A673 (cell line): ENCODE measurements around the gene CASP2.

ENCODE experiments used
- EZH2 ChIP-seq: fragments of 200-600 bp; sonication (generic); IDR thresholded peaks from 2 replicates; pipeline ENCODE4 v1.6.1; 2017; ENCODE audit warnings: borderline replicate concordance, low read depth, mild to moderate bottlenecking, mixed read lengths, antibody characterized with exemption, low read length; ENCODE audit not compliant: poor library complexity, severe bottlenecking
- TF ChIP-seq, protein P1 (sequence below): fragments of 300-800, 200-600 bp; sonication (generic); conservative IDR thresholded peaks from 2 replicates; pipeline ENCODE4 v1.5.1; 2017; ENCODE audit warnings: low read depth, mild to moderate bottlenecking, antibody characterized with exemption, low read length, moderate library complexity, mixed read lengths

- TF ChIP-seq, protein P1, sequence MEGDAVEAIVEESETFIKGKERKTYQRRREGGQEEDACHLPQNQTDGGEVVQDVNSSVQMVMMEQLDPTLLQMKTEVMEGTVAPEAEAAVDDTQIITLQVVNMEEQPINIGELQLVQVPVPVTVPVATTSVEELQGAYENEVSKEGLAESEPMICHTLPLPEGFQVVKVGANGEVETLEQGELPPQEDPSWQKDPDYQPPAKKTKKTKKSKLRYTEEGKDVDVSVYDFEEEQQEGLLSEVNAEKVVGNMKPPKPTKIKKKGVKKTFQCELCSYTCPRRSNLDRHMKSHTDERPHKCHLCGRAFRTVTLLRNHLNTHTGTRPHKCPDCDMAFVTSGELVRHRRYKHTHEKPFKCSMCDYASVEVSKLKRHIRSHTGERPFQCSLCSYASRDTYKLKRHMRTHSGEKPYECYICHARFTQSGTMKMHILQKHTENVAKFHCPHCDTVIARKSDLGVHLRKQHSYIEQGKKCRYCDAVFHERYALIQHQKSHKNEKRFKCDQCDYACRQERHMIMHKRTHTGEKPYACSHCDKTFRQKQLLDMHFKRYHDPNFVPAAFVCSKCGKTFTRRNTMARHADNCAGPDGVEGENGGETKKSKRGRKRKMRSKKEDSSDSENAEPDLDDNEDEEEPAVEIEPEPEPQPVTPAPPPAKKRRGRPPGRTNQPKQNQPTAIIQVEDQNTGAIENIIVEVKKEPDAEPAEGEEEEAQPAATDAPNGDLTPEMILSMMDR = no peak
- TF ChIP-seq EZH2 = no peak
Measured at GRCh38 chr7:143272871-143273270, 15.3 kb upstream of the CASP2 start.
